Ishikawa (cell line): ENCODE results near the gene SYVN1.
A peak's percentile ranks its signal among the peaks of the same experiment; 100 is the strongest.

Experiments
- CEBPB ChIP-seq: IDR thresholded peaks from 2 replicates; pipeline ENCODE4 v1.6.1; 2012
- CREB1 ChIP-seq: IDR thresholded peaks from 2 replicates; pipeline ENCODE4 v1.6.1; 2012; ENCODE audit warnings: low read depth
- EGR1 ChIP-seq: IDR thresholded peaks from 2 replicates; pipeline ENCODE4 v1.6.1; 2012
- EP300 ChIP-seq: IDR thresholded peaks from 2 replicates; pipeline ENCODE4 v1.6.1; 2012; ENCODE audit warnings: borderline replicate concordance
- FOXM1 ChIP-seq: IDR thresholded peaks from 2 replicates; pipeline ENCODE4 v1.6.1; 2012; ENCODE audit warnings: low read depth, borderline replicate concordance
- MAX ChIP-seq: IDR thresholded peaks from 2 replicates; pipeline ENCODE4 v1.6.1; 2012
- NFIC ChIP-seq: IDR thresholded peaks from 2 replicates; pipeline ENCODE4 v1.6.1; 2012
- RAD21 ChIP-seq: IDR thresholded peaks from 2 replicates; pipeline ENCODE4 v1.6.1; 2012; ENCODE audit warnings: low read depth
- REST ChIP-seq: IDR thresholded peaks from 2 replicates; pipeline ENCODE4 v1.6.1; 2012; ENCODE audit warnings: low read depth, mild to moderate bottlenecking
- TAF1 ChIP-seq: IDR thresholded peaks from 2 replicates; pipeline ENCODE4 v1.6.1; 2012; ENCODE audit warnings: low read depth, mild to moderate bottlenecking
- TCF12 ChIP-seq: IDR thresholded peaks from 2 replicates; pipeline ENCODE4 v1.6.1; 2012; ENCODE audit warnings: low read depth
- TEAD4 ChIP-seq: IDR thresholded peaks from 2 replicates; pipeline ENCODE4 v1.6.1; 2012
- USF1 ChIP-seq: IDR thresholded peaks from 2 replicates; pipeline ENCODE4 v1.6.1; 2012
- YY1 ChIP-seq: IDR thresholded peaks from 2 replicates; pipeline ENCODE4 v1.6.1; 2012; ENCODE audit warnings: low read depth
- ZBTB7A ChIP-seq: IDR thresholded peaks from 2 replicates; pipeline ENCODE4 v1.6.1; 2012; ENCODE audit warnings: low read depth

SYVN1 gene

GRCh38 chr11:65117206-65118096 is 16.9 kb downstream of the SYVN1 start, which contains the start of gene ZNHIT2:
ZNHIT2 (minus strand) TSS chr11:65117701; CDS start chr11:65117653, 48 bp downstream.
- no peak for TF ChIP-seq FOXM1
- TF ChIP-seq TCF12 = peak; percentile 77
- peak; percentile 83 for TF ChIP-seq EGR1
- TF ChIP-seq ZBTB7A = no peak; the same call in 1 of the 2 replicates
- no peak; the same call in 1 of the 2 replicates for TF ChIP-seq TEAD4
- TF ChIP-seq YY1 = peak; percentile 64
- TF ChIP-seq RAD21 = peak; percentile 82
- no peak; the same call in none of the 2 replicates for TF ChIP-seq USF1
- no peak for TF ChIP-seq NFIC
- peak; percentile 88 for TF ChIP-seq MAX
- peak; percentile 85 for TF ChIP-seq CREB1
- peak; percentile 86 for TF ChIP-seq TAF1
- TF ChIP-seq CEBPB = peak; percentile 82
- no peak; the same call in 1 of the 2 replicates for TF ChIP-seq EP300
- no peak for TF ChIP-seq REST

- TF ChIP-seq USF1 (peak; percentile 50; the same call in 1 of the 2 replicates), CREB1 (0 out of 2 replicates have a peak, but pooled peaks have one; percentile 7), NFIC (peak; percentile 45; the same call in 1 of the 2 replicates), EP300 (no peak), MAX (peak; percentile 98), FOXM1 (no peak), TEAD4 (no peak; the same call in 1 of the 2 replicates), ZBTB7A (peak; percentile 57; the same call in 1 of the 2 replicates), TCF12 (0 out of 2 replicates have a peak, but pooled peaks have one; percentile 17)
These were observed 17.7 kb downstream of the SYVN1 start for GRCh38 chr11:65116370-65117205.

- no peak for TF ChIP-seq EP300
- no peak for TF ChIP-seq USF1
- TF ChIP-seq CEBPB = no peak
- TF ChIP-seq CREB1 = no peak
These were observed 18.8 kb downstream of the SYVN1 start for GRCh38 chr11:65115361-65116082.

GRCh38 chr11:65114538-65115171 is 19.7 kb downstream of the SYVN1 start:
- TF ChIP-seq NFIC (no peak), REST (no peak), MAX (no peak), EP300 (no peak), CEBPB (no peak), CREB1 (no peak), EGR1 (no peak), TEAD4 (no peak)
